MM.1S (cell line): ENCODE data around the gene ADCK1.

Source experiments
- DNase-seq: peaks from one replicate; pipeline ENCODE4 v3.0.0-alpha.2; 2015
- H2AFZ ChIP-seq: fragments of 300-600 bp; sonication (generic); 2 replicates; pipeline ENCODE4 v1.6.0; 2016; ENCODE audit warnings: antibody characterized with exemption, low read length
- H3F3A ChIP-seq: fragments of 300-600 bp; sonication (generic); 2 replicates; pipeline ENCODE4 v1.6.1; 2016; ENCODE audit warnings: mild to moderate bottlenecking, antibody characterized with exemption, low read length, moderate library complexity, mixed read lengths; ENCODE audit not compliant: insufficient read depth
- H3K27ac ChIP-seq: fragments of 300-600 bp; sonication (generic); 2 replicates; pipeline ENCODE4 v1.5.1; 2016; ENCODE audit warnings: mild to moderate bottlenecking, low read length
- H3K27me3 ChIP-seq: fragments of 300-600 bp; sonication (generic); replicated peaks from 2 replicates; pipeline ENCODE4 v1.6.0; 2016; ENCODE audit warnings: low read length; ENCODE audit not compliant: insufficient read depth
- H3K36me3 ChIP-seq: fragments of 300-600 bp; sonication (generic); replicated peaks from 2 replicates; pipeline ENCODE4 v1.6.1; 2016; ENCODE audit warnings: mild to moderate bottlenecking, low read length, mixed read lengths; ENCODE audit not compliant: insufficient read depth
- H3K4me1 ChIP-seq: fragments of 300-600 bp; sonication (generic); 2 replicates; pipeline ENCODE4 v1.6.1; 2016; ENCODE audit warnings: low read length, mixed read lengths
- H3K4me2 ChIP-seq: fragments of 300-600 bp; sonication (generic); 2 replicates; pipeline ENCODE4 v1.6.0; 2016; ENCODE audit warnings: low read depth, low read length
- H3K4me3 ChIP-seq: fragments of 300-600 bp; sonication (generic); 2 replicates; pipeline ENCODE4 v1.5.1; 2016; ENCODE audit warnings: low read length, mixed read lengths
- H3K79me2 ChIP-seq: fragments of 300-600 bp; sonication (generic); 2 replicates; pipeline ENCODE4 v1.6.1; 2016; ENCODE audit warnings: mixed run types, low read length, mixed read lengths
- H3K9ac ChIP-seq: fragments of 300-600 bp; sonication (generic); 2 replicates; pipeline ENCODE4 v1.6.1; 2016; ENCODE audit warnings: low read length, mixed read lengths
- H3K9me2 ChIP-seq: fragments of 300-600 bp; sonication (generic); replicated peaks from 2 replicates; pipeline ENCODE4 v1.6.1; 2016; ENCODE audit warnings: mild to moderate bottlenecking, low read length, mixed read lengths; ENCODE audit not compliant: insufficient read depth
- H3K9me3 ChIP-seq: fragments of 300-600 bp; sonication (generic); replicated peaks from 2 replicates; pipeline ENCODE4 v1.6.1; 2016; ENCODE audit warnings: mild to moderate bottlenecking, low read length, mixed read lengths; ENCODE audit not compliant: insufficient read depth
- H4K20me1 ChIP-seq: fragments of 300-600 bp; sonication (generic); 2 replicates; pipeline ENCODE4 v1.6.1; 2016; ENCODE audit warnings: mild to moderate bottlenecking, low read length, moderate library complexity, mixed read lengths; ENCODE audit not compliant: insufficient read depth
- EZH2 ChIP-seq: fragments of 300-600 bp; sonication (generic); optimal IDR thresholded peaks from 2 replicates; pipeline ENCODE3; 2017; ENCODE audit warnings: low read depth, mild to moderate bottlenecking, antibody characterized with exemption, low read length, mixed read lengths
- EZH2phosphoT487 ChIP-seq: fragments of 300-600 bp; sonication (generic); IDR thresholded peaks from 2 replicates; pipeline ENCODE4 v1.6.1; 2018; ENCODE audit warnings: antibody characterized with exemption, low read length
- TF ChIP-seq, protein P1 (sequence below): fragments of 300-600 bp; sonication (generic); IDR thresholded peaks from 2 replicates; pipeline ENCODE4 v1.5.1; 2016; ENCODE audit warnings: antibody characterized with exemption, low read length, mixed read lengths

Gene ADCK1

DNA sequence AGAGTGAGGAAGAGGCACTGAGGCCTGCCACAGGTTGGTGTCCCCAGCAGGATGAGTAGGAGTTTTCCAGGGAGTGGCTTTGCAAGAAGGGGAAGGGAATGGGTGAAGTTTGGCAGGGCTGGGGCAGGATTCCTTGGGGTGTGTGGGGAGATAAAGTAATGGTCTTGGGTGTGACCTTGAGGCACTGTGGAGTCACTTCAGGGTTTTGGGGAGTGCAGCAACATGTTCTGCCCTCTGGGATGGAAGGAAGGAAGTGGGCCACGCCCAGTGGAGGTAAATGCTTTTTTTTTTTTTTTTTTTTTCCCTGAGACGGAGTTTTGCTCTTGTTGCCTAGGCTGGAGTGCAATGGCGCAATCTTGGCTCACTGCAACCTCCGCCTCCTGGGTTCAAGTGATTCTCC is 108.9 kb downstream of the ADCK1 start:
- no peak overlapping the region for H3K4me3 ChIP-seq
- H3K27ac ChIP-seq = no peak overlapping the region
- H3K4me1 ChIP-seq = no peaks in the 10 kb centered on the region
- no peaks in the 10 kb centered on the region for H4K20me1 ChIP-seq
- DNase-seq = no peak
- TF ChIP-seq EZH2phosphoT487 (no peak), EZH2 (no peak)
- TF ChIP-seq, protein P1, sequence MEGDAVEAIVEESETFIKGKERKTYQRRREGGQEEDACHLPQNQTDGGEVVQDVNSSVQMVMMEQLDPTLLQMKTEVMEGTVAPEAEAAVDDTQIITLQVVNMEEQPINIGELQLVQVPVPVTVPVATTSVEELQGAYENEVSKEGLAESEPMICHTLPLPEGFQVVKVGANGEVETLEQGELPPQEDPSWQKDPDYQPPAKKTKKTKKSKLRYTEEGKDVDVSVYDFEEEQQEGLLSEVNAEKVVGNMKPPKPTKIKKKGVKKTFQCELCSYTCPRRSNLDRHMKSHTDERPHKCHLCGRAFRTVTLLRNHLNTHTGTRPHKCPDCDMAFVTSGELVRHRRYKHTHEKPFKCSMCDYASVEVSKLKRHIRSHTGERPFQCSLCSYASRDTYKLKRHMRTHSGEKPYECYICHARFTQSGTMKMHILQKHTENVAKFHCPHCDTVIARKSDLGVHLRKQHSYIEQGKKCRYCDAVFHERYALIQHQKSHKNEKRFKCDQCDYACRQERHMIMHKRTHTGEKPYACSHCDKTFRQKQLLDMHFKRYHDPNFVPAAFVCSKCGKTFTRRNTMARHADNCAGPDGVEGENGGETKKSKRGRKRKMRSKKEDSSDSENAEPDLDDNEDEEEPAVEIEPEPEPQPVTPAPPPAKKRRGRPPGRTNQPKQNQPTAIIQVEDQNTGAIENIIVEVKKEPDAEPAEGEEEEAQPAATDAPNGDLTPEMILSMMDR = no peak
- H3K9ac ChIP-seq = no peak overlapping the region
- no peak overlapping the region for H3K4me2 ChIP-seq
- no peaks in the 10 kb centered on the region for H3K27me3 ChIP-seq
- H3K9me2 ChIP-seq = no peaks in the 10 kb centered on the region
- no peaks in the 10 kb centered on the region for H3K36me3 ChIP-seq
- no peaks in the 10 kb centered on the region for H3F3A ChIP-seq
- no peaks in the 10 kb centered on the region for H3K9me3 ChIP-seq
- no peak overlapping the region for H2AFZ ChIP-seq
- H3K79me2 ChIP-seq = no peaks in the 10 kb centered on the region

DNA sequence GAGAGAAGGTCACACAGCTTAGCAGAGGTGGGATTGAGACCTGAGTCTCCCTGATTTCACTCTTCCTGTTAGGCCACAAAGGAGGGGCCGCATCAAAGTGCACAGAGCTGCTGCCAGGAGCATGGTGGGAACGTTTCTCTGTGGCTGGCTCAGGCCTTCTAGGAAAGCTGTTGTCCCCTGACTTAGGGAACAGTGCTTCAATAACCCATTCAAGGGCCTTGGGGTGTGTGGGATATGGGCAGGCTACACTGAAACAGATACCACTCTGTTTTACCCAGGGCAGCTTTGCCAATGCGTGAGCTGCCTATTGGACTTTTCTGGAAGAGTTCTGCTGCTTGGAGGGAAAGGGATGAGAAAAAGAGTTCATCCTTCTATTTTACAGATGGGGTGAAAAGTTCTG is 110.0 kb downstream of the ADCK1 start:
- H2AFZ ChIP-seq = no peak overlapping the region
- TF ChIP-seq EZH2phosphoT487 (no peak), EZH2 (no peak)
- TF ChIP-seq, protein P1 = no peak
- H3K27me3 ChIP-seq = no peaks in the 10 kb centered on the region
- no peaks in the 10 kb centered on the region for H3K9me3 ChIP-seq
- H3K4me2 ChIP-seq = no peak overlapping the region
- no peak overlapping the region for H3K27ac ChIP-seq
- no peak for DNase-seq
- H3K9me2 ChIP-seq = no peaks in the 10 kb centered on the region
- H3K79me2 ChIP-seq = no peaks in the 10 kb centered on the region
- no peak overlapping the region for H3K4me3 ChIP-seq
- no peaks in the 10 kb centered on the region for H3K4me1 ChIP-seq
- H3K36me3 ChIP-seq = no peaks in the 10 kb centered on the region
- no peaks in the 10 kb centered on the region for H4K20me1 ChIP-seq
- no peak overlapping the region for H3K9ac ChIP-seq
- no peaks in the 10 kb centered on the region for H3F3A ChIP-seq

DNA sequence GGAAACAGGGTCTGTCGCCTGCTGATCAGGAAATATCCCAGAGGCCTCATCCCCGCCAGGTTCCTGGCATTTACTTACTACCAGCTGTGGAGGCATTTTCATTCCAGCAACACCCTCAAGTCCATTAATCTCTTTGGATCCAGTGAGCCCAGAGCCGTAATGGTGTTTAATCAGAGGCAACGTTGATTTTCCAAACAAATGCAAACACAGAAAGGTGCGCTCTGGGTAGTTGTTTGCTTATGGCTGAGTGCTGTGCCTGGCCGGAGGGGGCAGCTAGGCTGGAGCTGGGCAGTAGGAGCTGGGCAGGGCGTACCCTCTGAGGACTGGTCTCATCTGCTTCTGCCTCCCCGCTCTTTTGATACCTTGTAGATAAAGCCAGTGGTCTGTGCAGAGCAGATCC is 110.6 kb downstream of the ADCK1 start:
- Histone ChIP-seq H3K36me3 (no peaks in the 10 kb centered on the region), H3K9me2 (no peaks in the 10 kb centered on the region), H4K20me1 (no peaks in the 10 kb centered on the region), H3K27me3 (no peaks in the 10 kb centered on the region), H3F3A (no peaks in the 10 kb centered on the region), H3K9me3 (no peaks in the 10 kb centered on the region), H3K27ac (no peak overlapping the region), H3K9ac (no peak overlapping the region), H3K4me3 (no peak overlapping the region), H3K79me2 (no peaks in the 10 kb centered on the region), H3K4me1 (no peaks in the 10 kb centered on the region), H3K4me2 (no peak overlapping the region), H2AFZ (no peak overlapping the region)
- no peak for TF ChIP-seq EZH2
- no peak for DNase-seq

DNA sequence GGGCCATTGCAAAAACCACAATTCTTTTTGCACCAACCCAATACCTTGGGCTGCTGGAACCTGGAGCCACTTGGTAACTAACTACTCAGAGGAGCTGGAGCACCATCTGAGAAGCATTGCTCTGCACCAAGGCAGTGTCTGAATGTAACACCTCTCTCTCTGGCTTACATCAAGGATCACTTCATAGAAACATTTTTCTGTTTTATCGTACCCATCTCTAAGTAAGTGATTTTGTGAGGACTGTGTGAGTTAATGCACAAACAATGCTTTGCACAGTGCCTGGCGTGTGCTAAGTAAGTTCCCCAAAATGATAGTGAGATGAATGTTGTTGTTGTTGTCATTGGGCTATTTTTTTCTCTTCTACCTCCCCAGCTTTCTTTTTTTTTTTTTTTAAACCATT is 111.4 kb downstream of the ADCK1 start:
- Histone ChIP-seq H2AFZ (no peak overlapping the region), H3K9ac (no peak overlapping the region), H3K79me2 (no peaks in the 10 kb centered on the region), H3K9me3 (no peaks in the 10 kb centered on the region), H3K36me3 (no peaks in the 10 kb centered on the region), H3K4me3 (no peak overlapping the region), H3K27me3 (no peaks in the 10 kb centered on the region), H4K20me1 (no peaks in the 10 kb centered on the region), H3K4me1 (no peaks in the 10 kb centered on the region), H3F3A (no peaks in the 10 kb centered on the region), H3K27ac (no peak overlapping the region), H3K4me2 (no peak overlapping the region), H3K9me2 (no peaks in the 10 kb centered on the region)
- no peak for DNase-seq
- TF ChIP-seq, protein P1 = no peak
- TF ChIP-seq EZH2 (no peak), EZH2phosphoT487 (no peak)
